HFFc6 (cell line): ENCODE results near the gene CAMK1G. TPM values are rescaled to one million over a fixed set of nuclear protein-coding genes. Genes with fewer than 3 reads are reported as not detected.

ENCODE experiments used
- DNase-seq: peaks from one replicate; pipeline ENCODE4 v3.0.0-alpha.2; 2018
- H3K27ac Mint-ChIP-seq: 2 replicates; pipeline ENCODE4 v1.8.0; 2020; ENCODE audit warnings: mild to moderate bottlenecking, mixed read lengths
- H3K27me3 Mint-ChIP-seq: 2 replicates; pipeline ENCODE4 v1.8.0; 2021; ENCODE audit warnings: mild to moderate bottlenecking, moderate library complexity, mixed read lengths; ENCODE audit not compliant: insufficient read depth
- H3K36me3 Mint-ChIP-seq: 2 replicates; pipeline ENCODE4 v1.8.0; 2021; ENCODE audit warnings: low read depth, mixed read lengths
- H3K4me1 Mint-ChIP-seq: 2 replicates; pipeline ENCODE4 v1.8.0; 2020; ENCODE audit warnings: low read depth, mixed read lengths
- H3K4me3 Mint-ChIP-seq: 2 replicates; pipeline ENCODE4 v1.8.0; 2020; ENCODE audit warnings: mild to moderate bottlenecking, moderate library complexity, mixed read lengths
- H3K9me3 Mint-ChIP-seq: 2 replicates; pipeline ENCODE4 v1.8.0; 2020; ENCODE audit warnings: mild to moderate bottlenecking, mixed read lengths
- total RNA-seq, 6 experiments: library from RNA; stranded (reverse); fragmentation: NEBNext Ultra II Directional; extraction: Animal tissue kit (Norgen Biotek cat#: 25700); gene quantifications; 2 replicates in 1 of 6; 3 replicates in 5 of 6; pipeline ENCODE4 v1.2.3, GENCODE V29; 2021
- TF ChIP-seq, protein P1 (sequence below): fragments of 200-600 bp; sonication (generic); IDR thresholded peaks from 2 replicates; pipeline ENCODE4 v1.5.0; 2021; ENCODE audit warnings: antibody characterized with exemption, mild to moderate bottlenecking

CAMK1G gene
- total RNA-seq, 6 experiments from 2014 or later, result 4.9 to 8.0 (median 5.9) TPM

DNA sequence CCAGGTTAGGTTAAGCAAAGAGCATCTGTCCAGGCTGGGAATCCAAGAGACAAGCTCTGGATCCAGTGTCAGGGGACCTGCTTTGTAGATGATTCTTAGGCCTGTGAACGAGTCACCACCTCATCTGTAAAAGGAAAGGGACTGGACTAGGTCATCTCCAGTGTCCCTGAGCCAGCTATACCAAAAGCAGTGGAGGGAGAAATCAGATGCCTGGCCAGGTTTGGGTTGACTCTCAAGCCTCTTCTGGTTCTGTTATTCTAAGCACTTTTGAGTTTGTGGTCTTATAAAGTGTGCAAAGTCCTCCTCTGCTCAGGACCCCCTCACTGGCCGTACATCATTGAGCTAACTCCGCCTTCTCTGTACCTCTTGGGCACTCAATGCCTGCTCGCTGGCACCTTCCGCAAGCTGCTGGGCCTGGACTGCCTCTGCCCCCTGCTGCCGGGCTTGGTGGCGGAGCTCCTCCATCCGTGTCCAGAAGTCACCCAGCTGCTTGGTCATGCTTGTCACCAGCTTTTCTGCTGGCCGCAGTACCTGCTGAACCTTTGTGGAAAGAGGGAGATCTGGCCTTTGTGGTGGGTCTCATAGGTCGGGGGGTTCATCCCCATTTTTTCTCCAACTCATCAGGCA is 33.6 kb downstream of the CAMK1G start:
- Mint-ChIP-seq H3K27ac (no peak overlapping the region), H3K4me1 (peaks cover 15% of the 10 kb centered on the region), H3K27me3 (peaks cover 1% of the 10 kb centered on the region), H3K9me3 (no peaks in the 10 kb centered on the region), H3K4me3 (no peak overlapping the region), H3K36me3 (peaks cover 23% of the 10 kb centered on the region)
- TF ChIP-seq, protein P1, sequence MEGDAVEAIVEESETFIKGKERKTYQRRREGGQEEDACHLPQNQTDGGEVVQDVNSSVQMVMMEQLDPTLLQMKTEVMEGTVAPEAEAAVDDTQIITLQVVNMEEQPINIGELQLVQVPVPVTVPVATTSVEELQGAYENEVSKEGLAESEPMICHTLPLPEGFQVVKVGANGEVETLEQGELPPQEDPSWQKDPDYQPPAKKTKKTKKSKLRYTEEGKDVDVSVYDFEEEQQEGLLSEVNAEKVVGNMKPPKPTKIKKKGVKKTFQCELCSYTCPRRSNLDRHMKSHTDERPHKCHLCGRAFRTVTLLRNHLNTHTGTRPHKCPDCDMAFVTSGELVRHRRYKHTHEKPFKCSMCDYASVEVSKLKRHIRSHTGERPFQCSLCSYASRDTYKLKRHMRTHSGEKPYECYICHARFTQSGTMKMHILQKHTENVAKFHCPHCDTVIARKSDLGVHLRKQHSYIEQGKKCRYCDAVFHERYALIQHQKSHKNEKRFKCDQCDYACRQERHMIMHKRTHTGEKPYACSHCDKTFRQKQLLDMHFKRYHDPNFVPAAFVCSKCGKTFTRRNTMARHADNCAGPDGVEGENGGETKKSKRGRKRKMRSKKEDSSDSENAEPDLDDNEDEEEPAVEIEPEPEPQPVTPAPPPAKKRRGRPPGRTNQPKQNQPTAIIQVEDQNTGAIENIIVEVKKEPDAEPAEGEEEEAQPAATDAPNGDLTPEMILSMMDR, result no peak
- DNase-seq, result no peak

DNA sequence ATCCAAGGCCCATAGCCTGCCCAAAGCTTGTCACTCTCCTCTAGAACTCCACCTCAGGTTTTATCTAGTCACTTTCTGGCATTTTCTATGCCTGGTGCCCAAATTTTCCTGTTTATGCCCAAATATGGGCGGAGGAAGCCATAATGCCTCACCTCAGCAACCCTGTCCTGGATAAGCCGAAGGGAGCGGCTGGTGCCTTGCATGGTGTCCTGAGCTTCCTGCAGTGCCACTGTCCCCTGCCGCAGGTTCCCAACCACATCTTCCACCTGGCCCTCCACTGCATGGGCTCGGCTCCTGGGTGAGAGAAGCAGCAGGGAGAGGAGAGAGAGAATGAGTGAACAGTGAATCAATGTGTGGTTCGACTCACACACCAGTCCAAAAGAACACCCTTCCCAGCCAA is 34.2 kb downstream of the CAMK1G start:
- Mint-ChIP-seq H3K27me3 (peaks cover 1% of the 10 kb centered on the region), H3K9me3 (no peaks in the 10 kb centered on the region), H3K36me3 (peaks cover 23% of the 10 kb centered on the region), H3K4me3 (no peak overlapping the region), H3K4me1 (peaks cover 15% of the 10 kb centered on the region), H3K27ac (no peak overlapping the region)
- no peak for DNase-seq
- TF ChIP-seq, protein P1, result no peak

DNA sequence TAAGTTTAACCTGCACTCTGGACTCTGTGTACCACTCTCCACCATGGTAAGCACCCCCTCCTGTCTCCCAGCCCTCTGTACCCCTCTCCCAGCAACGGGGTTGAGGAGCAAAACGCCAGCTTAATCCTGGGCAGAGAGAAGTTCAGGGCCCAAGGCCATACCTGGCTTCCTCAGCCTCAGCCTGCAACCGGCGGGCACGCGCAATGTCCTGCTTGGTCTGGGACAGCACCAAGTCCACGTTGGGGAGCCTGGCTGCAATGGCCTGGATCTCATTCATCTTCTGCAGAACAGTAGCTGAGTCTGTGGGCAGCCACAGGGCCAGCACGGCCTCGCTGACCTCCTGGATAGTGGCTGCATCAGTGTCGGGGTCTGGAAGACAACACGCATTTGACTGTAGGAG is 34.8 kb downstream of the CAMK1G start:
- Mint-ChIP-seq H3K4me1 (peaks cover 15% of the 10 kb centered on the region), H3K27ac (no peak overlapping the region), H3K9me3 (no peaks in the 10 kb centered on the region), H3K27me3 (peaks cover 1% of the 10 kb centered on the region), H3K36me3 (peaks cover 23% of the 10 kb centered on the region), H3K4me3 (no peak overlapping the region)
- TF ChIP-seq, protein P1, result no peak
- DNase-seq, result no peak

DNA sequence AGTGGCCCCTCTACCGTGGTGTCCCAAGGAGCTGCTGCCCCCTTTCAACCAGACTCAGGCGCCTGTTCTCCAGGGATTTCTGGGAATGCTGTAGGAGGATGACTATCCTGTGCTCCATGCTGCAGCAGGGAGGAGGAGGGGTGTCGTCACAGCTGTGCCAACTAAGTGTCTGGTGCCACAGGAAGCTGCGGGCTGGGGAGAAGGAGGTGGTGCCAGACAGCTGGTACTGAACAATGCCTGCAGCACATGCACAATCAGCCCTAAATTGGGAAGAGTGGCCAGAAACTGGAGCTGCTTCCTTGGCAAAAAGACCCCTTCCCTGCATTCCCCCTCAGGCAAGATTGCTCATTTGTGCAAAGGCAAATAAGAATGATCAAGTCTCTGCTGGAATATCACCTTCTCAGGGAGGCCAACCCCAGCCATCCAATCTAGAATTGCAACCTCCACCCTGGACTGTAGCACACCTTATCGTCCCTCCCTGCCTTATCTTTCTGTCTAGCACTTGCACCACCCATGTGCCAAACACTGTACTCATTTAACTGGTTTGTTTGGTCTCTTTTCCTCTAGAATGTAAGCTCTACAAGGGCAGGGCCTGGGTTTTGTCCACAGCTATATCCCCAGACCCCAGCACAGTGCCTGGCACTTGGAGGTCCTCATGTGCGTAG is 35.4 kb downstream of the CAMK1G start:
- peaks cover 23% of the 10 kb centered on the region for H3K36me3 Mint-ChIP-seq
- H3K27me3 Mint-ChIP-seq, result peaks cover 1% of the 10 kb centered on the region
- TF ChIP-seq, protein P1, result no peak
- DNase-seq, result no peak
- no peaks in the 10 kb centered on the region for H3K9me3 Mint-ChIP-seq
- H3K27ac Mint-ChIP-seq, result no peak overlapping the region
- no peak overlapping the region for H3K4me3 Mint-ChIP-seq
- H3K4me1 Mint-ChIP-seq, result peaks cover 15% of the 10 kb centered on the region

DNA sequence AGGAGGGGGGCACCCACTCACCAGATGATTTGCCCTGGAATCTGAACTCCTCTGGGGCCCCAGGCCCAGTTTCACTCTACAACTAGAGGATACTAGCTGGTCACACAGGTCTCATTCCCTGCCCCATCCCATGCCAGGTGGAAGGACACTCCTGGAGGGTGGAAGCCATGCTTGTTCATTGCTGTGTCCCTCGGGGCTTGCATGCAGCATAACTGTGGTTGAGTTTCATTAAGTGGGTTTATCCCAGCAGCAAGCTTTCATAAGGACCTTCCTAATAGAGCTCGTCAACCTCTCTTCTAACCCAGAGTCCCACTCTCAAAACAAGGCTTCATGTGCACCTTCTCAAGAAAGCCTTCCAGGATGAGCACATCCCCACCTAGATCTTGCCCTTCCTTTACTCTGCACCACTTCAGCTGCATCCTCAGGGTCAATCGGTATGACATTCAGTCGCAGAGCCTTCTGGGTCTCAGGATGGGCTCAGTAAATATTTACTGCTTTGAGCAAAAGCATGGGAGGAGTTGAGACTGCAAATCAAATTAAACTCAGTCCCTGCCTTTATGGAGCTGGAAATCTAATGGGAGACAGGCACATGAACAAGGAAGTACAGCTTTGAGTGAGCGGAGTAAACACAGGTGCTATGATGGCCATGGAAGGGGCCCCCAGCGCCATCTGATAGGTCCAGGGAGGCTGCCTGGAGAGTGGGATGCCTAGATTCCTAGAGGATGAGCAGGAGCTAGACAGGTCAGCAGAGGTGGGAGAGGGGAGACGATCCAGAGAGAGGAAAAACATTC is 36.4 kb downstream of the CAMK1G start:
- Mint-ChIP-seq H3K4me3 (no peak overlapping the region), H3K27me3 (peaks cover 1% of the 10 kb centered on the region), H3K36me3 (peaks cover 15% of the 10 kb centered on the region), H3K9me3 (no peaks in the 10 kb centered on the region), H3K4me1 (peaks cover 24% of the 10 kb centered on the region), H3K27ac (no peak overlapping the region)
- TF ChIP-seq, protein P1, result no peak
- DNase-seq, result no peak
